ENCODE measurements around the gene ANAPC15. TPM values are rescaled to one million over a fixed set of nuclear protein-coding genes. Genes with fewer than 3 reads are reported as not detected.

The ANAPC15 gene
- 77.9 to 99.4 TPM (median 91.3 TPM) in 5 replicates for total RNA-seq (2022; extraction: Qiagen RNA extraction; ENCODE audit: low read depth)

GRCh38 chr11:72112143-72112977 lies at the start of gene ANAPC15:
Gene ANAPC15, minus strand, starts transcription at chr11:72112695. Its CDS starts 1,419 bp downstream, at chr11:72111276.

GRCh38 chr11:72135473-72135872 lies 23.0 kb upstream of the ANAPC15 start, which contains the start of gene FOLR3:
Gene FOLR3, plus strand, starts transcription at chr11:72135725. Its CDS starts 228 bp downstream, at chr11:72135953.

GRCh38 chr11:72105888-72106287 lies 6.6 kb downstream of the ANAPC15 start, which contains the start of gene TOMT:
Gene TOMT, plus strand, starts transcription at chr11:72105924. Its CDS starts 28 bp downstream, at chr11:72105952.

GRCh38 chr11:72102946-72103753 lies 9.3 kb downstream of the ANAPC15 start, which contains the start of gene LAMTOR1:
Gene LAMTOR1, minus strand, starts transcription at chr11:72103297. Its CDS starts 73 bp downstream, at chr11:72103224.

GRCh38 chr11:72080326-72081183 lies 31.9 kb downstream of the ANAPC15 start, which contains the start of the genes LRRC51 and NUMA1:
Gene LRRC51, plus strand, starts transcription at chr11:72080850. Its CDS starts 8,234 bp downstream, at chr11:72089084.
Gene NUMA1, minus strand, starts transcription at chr11:72080542. Its CDS starts 44,599 bp downstream, at chr11:72035943.

Other genes starting within 250 kb of the ANAPC15 start
- not detected in 5 replicates for gene DEFB131B, start 234.2 kb downstream of the ANAPC15 start, total RNA-seq (2022; extraction: Qiagen RNA extraction; ENCODE audit: low read depth)
- gene XNDC1N, start 184.1 kb downstream of the ANAPC15 start, total RNA-seq (2022; extraction: Qiagen RNA extraction; ENCODE audit: low read depth): 2.5 to 4.1 TPM (median 3.6 TPM) in 5 replicates
- gene RNF121, start 183.6 kb downstream of the ANAPC15 start, total RNA-seq (2022; extraction: Qiagen RNA extraction; ENCODE audit: low read depth): 52.5 to 58.0 TPM (median 55.1 TPM) in 5 replicates
- 3.6 to 4.9 TPM (median 4.2 TPM) in 5 replicates for gene IL18BP, start 113.8 kb downstream of the ANAPC15 start, total RNA-seq (2022; extraction: Qiagen RNA extraction; ENCODE audit: low read depth)
- gene NUMA1, start 32.2 kb downstream of the ANAPC15 start, total RNA-seq (2022; extraction: Qiagen RNA extraction; ENCODE audit: low read depth): 56.8 to 73.1 TPM (median 68.2 TPM) in 5 replicates
- 7.0 to 14.6 TPM (median 7.8 TPM) in 5 replicates for gene LRRC51, start 31.8 kb downstream of the ANAPC15 start, total RNA-seq (2022; extraction: Qiagen RNA extraction; ENCODE audit: low read depth)
- gene LAMTOR1, start 9.4 kb downstream of the ANAPC15 start, total RNA-seq (2022; extraction: Qiagen RNA extraction; ENCODE audit: low read depth): 119 to 171 TPM (median 141 TPM) in 5 replicates
- not detected in 5 replicates for gene TOMT, start 6.8 kb downstream of the ANAPC15 start, total RNA-seq (2022; extraction: Qiagen RNA extraction; ENCODE audit: low read depth)
- gene FOLR3, start 23.0 kb upstream of the ANAPC15 start, total RNA-seq (2022; extraction: Qiagen RNA extraction; ENCODE audit: low read depth): 0.17 to 0.70 TPM (median 0.22 TPM) in 3 of 5 replicates, not detected in the others
- not detected in 5 replicates for gene FOLR1, start 79.4 kb upstream of the ANAPC15 start, total RNA-seq (2022; extraction: Qiagen RNA extraction; ENCODE audit: low read depth)
- not detected in 5 replicates for gene FOLR2, start 104.1 kb upstream of the ANAPC15 start, total RNA-seq (2022; extraction: Qiagen RNA extraction; ENCODE audit: low read depth)
- 57.2 to 83.7 TPM (median 69.6 TPM) in 5 replicates for gene INPPL1, start 112.1 kb upstream of the ANAPC15 start, total RNA-seq (2022; extraction: Qiagen RNA extraction; ENCODE audit: low read depth)
- gene PHOX2A, start 131.5 kb upstream of the ANAPC15 start, total RNA-seq (2022; extraction: Qiagen RNA extraction; ENCODE audit: low read depth): not detected in 5 replicates